Osteoblast (primary cell): ENCODE data around the gene ERCC8. TPM values are rescaled to one million over a fixed set of nuclear protein-coding genes. Genes with fewer than 3 reads are reported as not detected.
A peak's percentile ranks its signal among the peaks of the same experiment; 100 is the strongest.

Source experiments
- DNase-seq: peaks from one replicate; pipeline ENCODE4 v3.0.0; 2011; ENCODE audit warnings: low spot score, mixed read lengths; ENCODE audit not compliant: insufficient read length; ENCODE audit errors: missing footprints
- H2AFZ ChIP-seq: 2 replicates; pipeline ENCODE4 v1.6.0; 2011; ENCODE audit warnings: mild to moderate bottlenecking, low read length
- H3K27ac ChIP-seq: 2 replicates; pipeline ENCODE4 v1.5.1; 2011; ENCODE audit warnings: mild to moderate bottlenecking, low read depth, low read length, moderate library complexity
- H3K27me3 ChIP-seq: 2 replicates; pipeline ENCODE4 v1.6.0; 2012; ENCODE audit warnings: mild to moderate bottlenecking, control low read depth, inconsistent platforms, low read length, moderate library complexity; ENCODE audit not compliant: insufficient read depth
- H3K36me3 ChIP-seq: 2 replicates; pipeline ENCODE4 v1.5.1; 2011; ENCODE audit warnings: mild to moderate bottlenecking, low read length, control low read depth, moderate library complexity; ENCODE audit not compliant: insufficient read depth
- H3K4me1 ChIP-seq: 2 replicates; pipeline ENCODE4 v1.5.1; 2011; ENCODE audit warnings: mild to moderate bottlenecking, low read length, control low read depth, moderate library complexity; ENCODE audit not compliant: insufficient read depth
- H3K4me2 ChIP-seq: 2 replicates; pipeline ENCODE4 v1.6.0; 2011; ENCODE audit warnings: mild to moderate bottlenecking, low read length; ENCODE audit not compliant: insufficient read depth
- H3K4me3 ChIP-seq: fragments of 200-600 bp; sonication (generic); 3 replicates; pipeline ENCODE4 v1.5.1; 2012; ENCODE audit warnings: mild to moderate bottlenecking, low read length, inconsistent platforms; ENCODE audit not compliant: insufficient read depth
- H3K79me2 ChIP-seq: 2 replicates; pipeline ENCODE4 v1.6.0; 2012; ENCODE audit warnings: mild to moderate bottlenecking, low read length, control low read depth, inconsistent platforms; ENCODE audit not compliant: insufficient read depth
- H3K9me3 ChIP-seq: 2 replicates; pipeline ENCODE4 v1.5.1; 2011; ENCODE audit warnings: low read depth, low read length, control low read depth
- H4K20me1 ChIP-seq: 2 replicates; pipeline ENCODE4 v1.6.0; 2012; ENCODE audit warnings: mild to moderate bottlenecking, low read length, control low read depth; ENCODE audit not compliant: insufficient read depth
- total RNA-seq: library from RNA; depleted of rRNA; stranded (reverse); fragments of >200 nt; gene quantifications from 2 replicates; pipeline ENCODE4 v1.2.3, GENCODE V29; 2012
- TF ChIP-seq, protein P1 (sequence below): IDR thresholded peaks from 2 replicates; pipeline ENCODE4 v1.5.1; 2011; ENCODE audit warnings: mild to moderate bottlenecking, low read depth, low read length, moderate library complexity; ENCODE audit errors: extremely low read depth

The ERCC8 gene
- total RNA-seq, 1 donor = 23.2 TPM

DNA sequence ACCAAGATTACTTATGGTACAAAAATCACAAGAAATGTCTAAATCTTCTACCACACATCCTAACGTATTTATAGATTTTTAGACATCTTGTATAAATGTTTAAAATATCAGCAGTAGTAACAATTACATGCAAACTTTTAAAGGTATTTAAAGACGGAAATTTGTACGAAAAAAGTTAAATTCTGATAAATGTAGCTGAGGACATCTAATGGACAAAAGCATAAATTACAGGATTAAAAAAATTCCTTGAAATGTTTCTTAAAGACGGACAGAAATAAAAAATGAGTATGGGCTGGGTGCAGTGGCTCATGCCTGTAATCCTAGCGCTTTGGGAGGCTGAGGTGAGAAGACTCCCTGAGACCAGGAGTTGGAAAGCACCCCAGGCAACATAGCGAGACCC is 15.8 kb downstream of the ERCC8 start:
- Histone ChIP-seq H3K27me3 (no peaks in the 10 kb centered on the region), H3K4me1 (no peaks in the 10 kb centered on the region), H3K79me2 (no peaks in the 10 kb centered on the region), H3K36me3 (peaks cover 10% of the 10 kb centered on the region), H3K27ac (no peak overlapping the region), H4K20me1 (no peaks in the 10 kb centered on the region), H3K4me3 (no peak overlapping the region), H3K4me2 (no peak overlapping the region), H2AFZ (no peak overlapping the region), H3K9me3 (no peaks in the 10 kb centered on the region)
- TF ChIP-seq, protein P1, sequence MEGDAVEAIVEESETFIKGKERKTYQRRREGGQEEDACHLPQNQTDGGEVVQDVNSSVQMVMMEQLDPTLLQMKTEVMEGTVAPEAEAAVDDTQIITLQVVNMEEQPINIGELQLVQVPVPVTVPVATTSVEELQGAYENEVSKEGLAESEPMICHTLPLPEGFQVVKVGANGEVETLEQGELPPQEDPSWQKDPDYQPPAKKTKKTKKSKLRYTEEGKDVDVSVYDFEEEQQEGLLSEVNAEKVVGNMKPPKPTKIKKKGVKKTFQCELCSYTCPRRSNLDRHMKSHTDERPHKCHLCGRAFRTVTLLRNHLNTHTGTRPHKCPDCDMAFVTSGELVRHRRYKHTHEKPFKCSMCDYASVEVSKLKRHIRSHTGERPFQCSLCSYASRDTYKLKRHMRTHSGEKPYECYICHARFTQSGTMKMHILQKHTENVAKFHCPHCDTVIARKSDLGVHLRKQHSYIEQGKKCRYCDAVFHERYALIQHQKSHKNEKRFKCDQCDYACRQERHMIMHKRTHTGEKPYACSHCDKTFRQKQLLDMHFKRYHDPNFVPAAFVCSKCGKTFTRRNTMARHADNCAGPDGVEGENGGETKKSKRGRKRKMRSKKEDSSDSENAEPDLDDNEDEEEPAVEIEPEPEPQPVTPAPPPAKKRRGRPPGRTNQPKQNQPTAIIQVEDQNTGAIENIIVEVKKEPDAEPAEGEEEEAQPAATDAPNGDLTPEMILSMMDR = peak; percentile 39
- peak; percentile 19 for DNase-seq

DNA sequence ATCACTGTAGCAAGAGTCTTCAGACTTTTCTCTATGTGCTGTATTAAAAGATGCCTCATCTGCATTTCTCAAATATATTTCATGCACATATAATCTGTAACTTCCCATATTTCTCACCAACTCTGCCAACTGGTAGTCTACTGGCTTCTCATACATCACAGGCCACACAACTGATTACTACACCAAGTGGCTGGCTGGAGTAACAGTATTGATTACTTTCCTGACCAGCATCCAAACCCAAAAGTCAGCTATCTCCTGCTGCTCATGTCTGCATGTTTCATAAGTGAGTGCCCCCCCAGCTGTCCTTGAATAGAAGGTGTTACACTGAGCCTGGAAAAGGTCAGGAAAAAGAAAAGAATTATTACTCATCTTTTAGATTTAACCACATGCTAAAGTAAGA is 17.4 kb downstream of the ERCC8 start:
- Histone ChIP-seq H4K20me1 (no peaks in the 10 kb centered on the region), H3K4me3 (no peak overlapping the region), H3K27me3 (no peaks in the 10 kb centered on the region), H3K9me3 (no peaks in the 10 kb centered on the region), H3K36me3 (peaks cover 10% of the 10 kb centered on the region), H3K4me2 (no peak overlapping the region), H3K27ac (no peak overlapping the region), H3K4me1 (no peaks in the 10 kb centered on the region), H2AFZ (no peak overlapping the region), H3K79me2 (no peaks in the 10 kb centered on the region)
- DNase-seq = no peak
- TF ChIP-seq, protein P1 = no peak

DNA sequence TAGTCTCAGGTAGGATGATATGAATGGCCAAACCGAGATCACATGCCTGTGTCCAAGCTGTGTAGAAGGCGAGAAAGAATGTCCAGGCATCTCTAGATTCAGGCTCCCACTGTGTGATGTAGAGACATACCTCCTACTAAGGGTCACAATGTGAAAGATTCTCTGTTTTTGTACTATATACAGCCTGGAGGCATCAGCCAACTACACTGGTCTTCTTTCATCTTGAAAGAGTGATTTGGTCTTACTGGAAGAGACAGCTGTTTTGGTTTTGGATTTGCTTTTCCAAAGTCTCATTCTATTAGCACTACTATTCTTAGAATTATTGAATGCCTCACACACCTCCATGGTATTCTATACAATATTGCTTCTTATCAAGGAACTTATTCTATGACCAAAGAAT is 26.4 kb downstream of the ERCC8 start:
- peaks cover 5% of the 10 kb centered on the region for H3K4me1 ChIP-seq
- no peak overlapping the region for H3K4me3 ChIP-seq
- no peaks in the 10 kb centered on the region for H3K79me2 ChIP-seq
- H2AFZ ChIP-seq = no peak overlapping the region
- H3K9me3 ChIP-seq = no peaks in the 10 kb centered on the region
- no peak overlapping the region for H3K27ac ChIP-seq
- TF ChIP-seq, protein P1 = no peak
- H3K4me2 ChIP-seq = no peak overlapping the region
- H3K36me3 ChIP-seq = no peaks in the 10 kb centered on the region
- H3K27me3 ChIP-seq = no peaks in the 10 kb centered on the region
- no peak for DNase-seq
- H4K20me1 ChIP-seq = no peaks in the 10 kb centered on the region

DNA sequence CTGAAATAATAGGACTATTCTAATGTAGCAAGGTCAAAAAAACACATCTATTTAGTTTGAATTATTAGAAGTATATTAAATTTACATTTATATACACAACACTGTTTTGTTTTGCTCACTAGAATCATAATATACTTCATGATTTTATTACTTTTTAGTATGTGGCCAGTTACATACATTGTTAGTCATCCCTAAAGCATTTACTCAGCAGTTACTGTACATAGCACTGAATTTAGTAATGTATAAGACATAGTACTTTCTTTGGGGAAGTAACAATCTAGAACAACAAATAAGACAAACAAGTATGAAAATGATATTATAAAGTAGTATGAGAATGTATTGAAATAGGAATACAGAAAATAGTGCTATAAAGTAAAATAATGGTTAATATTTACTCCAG is 28.2 kb downstream of the ERCC8 start:
- TF ChIP-seq, protein P1 = no peak
- Histone ChIP-seq H3K4me2 (no peak overlapping the region), H3K27me3 (no peaks in the 10 kb centered on the region), H3K9me3 (no peaks in the 10 kb centered on the region), H3K4me3 (no peak overlapping the region), H4K20me1 (no peaks in the 10 kb centered on the region), H3K36me3 (no peaks in the 10 kb centered on the region), H2AFZ (no peak overlapping the region), H3K4me1 (peaks cover 5% of the 10 kb centered on the region), H3K79me2 (no peaks in the 10 kb centered on the region), H3K27ac (no peak overlapping the region)
- no peak for DNase-seq
